HepG2 (cell line): Measurements from ENCODE around the gene DIP2C. TPM values are rescaled to one million over a fixed set of nuclear protein-coding genes. Genes with fewer than 3 reads are reported as not detected.

Experiments
- ATRX ChIP-seq: sonication (generic); formaldehyde crosslinking; IDR thresholded peaks from 2 replicates; pipeline ENCODE4 v1.4.0; 2020; ENCODE audit warnings: missing genetic modification reagents, borderline replicate concordance
- FIP1L1 ChIP-seq: fragments of 200-400 bp; formaldehyde crosslinking; IDR thresholded peaks from 2 replicates; pipeline ENCODE4 v1.6.1; 2018; ENCODE audit warnings: low read depth, mild to moderate bottlenecking, low read length, moderate library complexity, borderline replicate concordance; ENCODE audit not compliant: insufficient read depth
- FLYWCH1 ChIP-seq: sonication (generic); formaldehyde crosslinking; IDR thresholded peaks from 2 replicates; pipeline ENCODE4 v1.8.1; 2023; ENCODE audit warnings: mild to moderate bottlenecking, missing genetic modification reagents
- GATAD2A ChIP-seq: IDR thresholded peaks from 2 replicates; pipeline ENCODE4 v1.6.1; 2016
- HHEX ChIP-seq: IDR thresholded peaks from 2 replicates; pipeline ENCODE4 v1.6.1; 2016; ENCODE audit warnings: control low read depth
- KDM5A ChIP-seq: fragments of 200-600 bp; sonication (generic); IDR thresholded peaks from 2 replicates; pipeline ENCODE4 v1.7.0; 2018; ENCODE audit warnings: antibody characterized with exemption, mild to moderate bottlenecking, low read length, borderline replicate concordance
- MZF1 ChIP-seq: sonication (generic); formaldehyde crosslinking; IDR thresholded peaks from 2 replicates; pipeline ENCODE4 v1.8.1; 2023; ENCODE audit warnings: mild to moderate bottlenecking, missing genetic modification reagents, borderline replicate concordance
- PAXIP1 ChIP-seq: sonication (generic); formaldehyde crosslinking; conservative IDR thresholded peaks from 2 replicates; pipeline ENCODE4 v1.4.0; 2020; ENCODE audit warnings: mild to moderate bottlenecking, missing genetic modification reagents, moderate library complexity
- POLR2AphosphoS2 ChIP-seq: IDR thresholded peaks from 2 replicates; pipeline ENCODE4 v1.6.1; 2011; ENCODE audit warnings: low read depth, low read length, improper control_type of control experiment
- RBFOX2 ChIP-seq: fragments of 200-400 bp; formaldehyde crosslinking; IDR thresholded peaks from 2 replicates; pipeline ENCODE4 v1.6.1; 2017; ENCODE audit warnings: low read depth, mild to moderate bottlenecking, low read length
- RBM22 ChIP-seq: fragments of 200-400 bp; formaldehyde crosslinking; optimal IDR thresholded peaks from 2 replicates; pipeline ENCODE3; 2017; ENCODE audit warnings: mild to moderate bottlenecking, low read length, moderate library complexity
- RFXANK ChIP-seq: IDR thresholded peaks from 2 replicates; pipeline ENCODE4 v1.6.1; 2016
- STAG1 ChIP-seq: sonication (generic); formaldehyde crosslinking; IDR thresholded peaks from 2 replicates; pipeline ENCODE4 v1.4.0; 2020; ENCODE audit warnings: missing genetic modification reagents
- TEAD2 ChIP-seq: sonication (generic); formaldehyde crosslinking; IDR thresholded peaks from 2 replicates; pipeline ENCODE4 v1.9.0; 2021; ENCODE audit warnings: missing genetic modification reagents
- YEATS2 ChIP-seq: sonication (generic); formaldehyde crosslinking; IDR thresholded peaks from 2 replicates; pipeline ENCODE4 v1.4.0; 2020; ENCODE audit warnings: missing genetic modification reagents, borderline replicate concordance
- ZFP37 ChIP-seq: sonication (generic); formaldehyde crosslinking; IDR thresholded peaks from 2 replicates; pipeline ENCODE4 v1.4.0; 2020; ENCODE audit warnings: missing genetic modification reagents, borderline replicate concordance
- ZMAT3 ChIP-seq: sonication (generic); formaldehyde crosslinking; conservative IDR thresholded peaks from 2 replicates; pipeline ENCODE4 v1.7.0; 2021; ENCODE audit warnings: missing genetic modification reagents
- ZNF234 ChIP-seq: sonication (generic); formaldehyde crosslinking; conservative IDR thresholded peaks from 2 replicates; pipeline ENCODE4 v1.5.1; 2020; ENCODE audit warnings: mild to moderate bottlenecking, missing genetic modification reagents
- ZNF331 ChIP-seq: sonication (generic); formaldehyde crosslinking; IDR thresholded peaks from 2 replicates; pipeline ENCODE4 v1.4.0; 2020; ENCODE audit warnings: missing genetic modification reagents
- ZNF639 ChIP-seq: conservative IDR thresholded peaks from 2 replicates; pipeline ENCODE4 v1.6.1; 2018; ENCODE audit warnings: missing genetic modification reagents
- ZNF652 ChIP-seq: IDR thresholded peaks from 2 replicates; pipeline ENCODE4 v1.6.1; 2016; ENCODE audit warnings: low read depth, borderline replicate concordance
- ZNF746 ChIP-seq: sonication (generic); formaldehyde crosslinking; IDR thresholded peaks from 2 replicates; pipeline ENCODE4 v1.8.0; 2022; ENCODE audit warnings: mild to moderate bottlenecking, missing genetic modification reagents
- ZSCAN25 ChIP-seq: sonication (generic); formaldehyde crosslinking; IDR thresholded peaks from 2 replicates; pipeline ENCODE4 v1.8.0; 2022; ENCODE audit warnings: mild to moderate bottlenecking, missing genetic modification reagents
- polyA plus RNA-seq, 8 experiments: library from polyadenylated mRNA; depleted of rRNA in 3 of 8; stranded (reverse) in 7 of 8; unstranded in 1 of 8; fragments of >200 nt; fragmentation: Illumina TruSeq in 4 of 8; extraction: Trizol in 4 of 8; gene quantifications; 2 replicates each; pipeline versions ENCODE4 v1.2.1 to v1.2.3, GENCODE V29; 2011 to 2016; ENCODE audit warnings: low read depth in 4 of 8, missing spikeins in 1 of 8, mixed read lengths in 1 of 8; ENCODE audit not compliant: insufficient read depth in 1 of 8
- total RNA-seq, 5 experiments: library from RNA; depleted of rRNA; stranded (reverse); fragments of >200 nt; fragmentation: Illumina TruSeq; extraction: Trizol; gene quantifications; 2 replicates each; pipeline ENCODE4 v1.2.3, GENCODE V29; 2016; ENCODE audit warnings: low read depth in 1 of 5
- TF ChIP-seq, protein P1 (sequence below): sonication (generic); formaldehyde crosslinking; IDR thresholded peaks from 2 replicates; pipeline ENCODE4 v1.9.0; 2022; ENCODE audit warnings: missing genetic modification reagents, mild to moderate bottlenecking, borderline replicate concordance

DIP2C gene
- total and polyA plus RNA-seq, 2 of the 13 experiments (the other 11 are each of a cell fraction or from before 2014, with no cell fraction given): 2.2 to 2.7 TPM

DNA sequence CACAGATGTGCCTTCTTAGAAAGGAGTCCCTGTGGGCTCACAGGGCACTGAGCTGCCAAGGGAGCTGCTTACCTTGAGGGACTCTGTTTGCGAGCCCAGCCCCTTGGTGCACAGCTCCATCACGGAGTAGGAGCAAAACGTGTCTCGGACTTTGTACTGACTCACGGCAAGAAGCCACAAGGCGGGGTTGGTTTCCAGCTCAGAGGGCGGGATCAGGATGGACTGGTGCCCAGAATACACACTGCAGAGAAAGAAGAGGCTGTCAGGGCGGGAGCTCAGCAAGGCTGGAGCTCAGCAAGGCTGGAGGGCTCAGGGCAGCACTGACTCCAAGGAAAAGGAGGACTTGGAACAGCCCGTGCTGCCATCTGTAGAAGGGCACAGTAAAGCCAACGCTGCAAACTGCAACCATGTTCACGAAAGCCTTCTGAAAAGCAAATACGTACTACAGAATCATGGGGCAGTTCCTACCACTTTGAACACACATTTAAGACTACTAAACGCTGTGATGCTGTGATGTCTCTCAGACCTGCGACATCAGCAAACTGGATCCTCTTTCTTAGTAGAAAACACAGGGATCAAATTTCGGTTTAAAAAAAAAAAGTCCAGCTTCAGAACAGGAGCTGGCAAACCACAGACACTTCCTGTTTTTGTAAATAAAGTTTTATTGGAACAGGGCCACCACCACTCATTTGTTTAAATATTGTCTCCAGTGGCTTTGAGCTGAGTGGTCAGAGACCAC lies 359.9 kb downstream of the DIP2C start (continued):
- TF ChIP-seq, protein P1, sequence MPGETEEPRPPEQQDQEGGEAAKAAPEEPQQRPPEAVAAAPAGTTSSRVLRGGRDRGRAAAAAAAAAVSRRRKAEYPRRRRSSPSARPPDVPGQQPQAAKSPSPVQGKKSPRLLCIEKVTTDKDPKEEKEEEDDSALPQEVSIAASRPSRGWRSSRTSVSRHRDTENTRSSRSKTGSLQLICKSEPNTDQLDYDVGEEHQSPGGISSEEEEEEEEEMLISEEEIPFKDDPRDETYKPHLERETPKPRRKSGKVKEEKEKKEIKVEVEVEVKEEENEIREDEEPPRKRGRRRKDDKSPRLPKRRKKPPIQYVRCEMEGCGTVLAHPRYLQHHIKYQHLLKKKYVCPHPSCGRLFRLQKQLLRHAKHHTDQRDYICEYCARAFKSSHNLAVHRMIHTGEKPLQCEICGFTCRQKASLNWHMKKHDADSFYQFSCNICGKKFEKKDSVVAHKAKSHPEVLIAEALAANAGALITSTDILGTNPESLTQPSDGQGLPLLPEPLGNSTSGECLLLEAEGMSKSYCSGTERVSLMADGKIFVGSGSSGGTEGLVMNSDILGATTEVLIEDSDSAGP (CRISPR knock-in tag): peak; percentile 48; the same call in 1 of the 2 replicates
- TF ChIP-seq ATRX (CRISPR knock-in tag) (no peak), RBFOX2 (no peak), POLR2AphosphoS2 (no peak), ZNF639 (CRISPR knock-in tag) (0 out of 2 replicates have a peak, but pooled peaks have one; percentile 29), ZNF652 (CRISPR knock-in tag) (no peak), YEATS2 (CRISPR knock-in tag) (no peak), GATAD2A (CRISPR knock-in tag) (no peak), ZNF234 (CRISPR knock-in tag) (no peak), RFXANK (CRISPR knock-in tag) (no peak), FLYWCH1 (CRISPR knock-in tag) (no peak), STAG1 (peak; percentile 16; the same call in 1 of the 2 replicates), ZNF746 (CRISPR knock-in tag) (no peak), HHEX (CRISPR knock-in tag) (no peak), FIP1L1 (no peak), PAXIP1 (CRISPR knock-in tag) (peak; percentile 73), ZFP37 (CRISPR knock-in tag) (no peak), KDM5A (peak; percentile 20; the same call in 1 of the 2 replicates), RBM22 (no peak), ZNF331 (no peak), ZSCAN25 (CRISPR knock-in tag) (no peak), TEAD2 (CRISPR knock-in tag) (no peak), MZF1 (no peak), ZMAT3 (CRISPR knock-in tag) (0 out of 2 replicates have a peak, but pooled peaks have one; percentile 41)
